ENCODE results near the gene GABBR1. TPM values are rescaled to one million over a fixed set of nuclear protein-coding genes. Genes with fewer than 3 reads are reported as not detected.

The GABBR1 gene
- total RNA-seq, 2 donors from 2014 or later = 101 to 139 TPM

GRCh38 chr6:29561606-29562181 lies 71.3 kb downstream of the GABBR1 start:
- no peak overlapping the region for H3K4me3 Mint-ChIP-seq
- peaks cover 7% of the 10 kb centered on the region for H3K4me1 Mint-ChIP-seq
- H3K27me3 Mint-ChIP-seq = peaks cover 68% of the 10 kb centered on the region
- DNase-seq = no peak
- H3K27ac Mint-ChIP-seq = no peak overlapping the region
- no peak for ATAC-seq
- H3K36me3 Mint-ChIP-seq (ENCODE audit: low read depth) = no peaks in the 10 kb centered on the region
- H3K9me3 ChIP-seq (ENCODE audit: control insufficient read depth, low read length, poor library complexity, severe bottlenecking) = no peaks in the 10 kb centered on the region

GRCh38 chr6:29561091-29561490 lies 71.9 kb downstream of the GABBR1 start:
- no peaks in the 10 kb centered on the region for H3K9me3 ChIP-seq (ENCODE audit: control insufficient read depth, low read length, poor library complexity, severe bottlenecking)
- DNase-seq (no peak), ATAC-seq (no peak)
- Mint-ChIP-seq H3K27me3 (peaks cover 70% of the 10 kb centered on the region), H3K27ac (no peak overlapping the region), H3K4me1 (peaks cover 7% of the 10 kb centered on the region), H3K4me3 (no peak overlapping the region), H3K36me3 (ENCODE audit: low read depth) (no peaks in the 10 kb centered on the region)

GRCh38 chr6:29559524-29560287 lies 73.3 kb downstream of the GABBR1 start, which contains the start of gene UBD:
Gene UBD (minus strand): TSS chr6:29559732. CDS start chr6:29559701, 31 bp downstream.
- no peak within 1 kb of the TSS for H3K4me3 Mint-ChIP-seq

GRCh38 chr6:29558439-29559079 lies 74.4 kb downstream of the GABBR1 start:
- H3K9me3 ChIP-seq (ENCODE audit: control insufficient read depth, low read length, poor library complexity, severe bottlenecking) = no peaks in the 10 kb centered on the region
- H3K27me3 Mint-ChIP-seq = peaks cover 83% of the 10 kb centered on the region
- H3K27ac Mint-ChIP-seq = no peak overlapping the region
- peaks cover 18% of the 10 kb centered on the region for H3K4me1 Mint-ChIP-seq
- H3K4me3 Mint-ChIP-seq = no peak overlapping the region
- DNase-seq (no peak), ATAC-seq (no peak)
- no peaks in the 10 kb centered on the region for H3K36me3 Mint-ChIP-seq (ENCODE audit: low read depth)

More at GRCh38 chr6:29559524-29560287, 73.3 kb downstream of the GABBR1 start, which contains the start of gene UBD:
- Mint-ChIP-seq H3K36me3 (ENCODE audit: low read depth) (no peaks in the 10 kb centered on the region), H3K27ac (no peak within 1 kb of the TSS), H3K27me3 (peaks cover 71% of the 10 kb centered on the region), H3K4me1 (peaks cover 9% of the 10 kb centered on the region)
- H3K9me3 ChIP-seq (ENCODE audit: control insufficient read depth, low read length, poor library complexity, severe bottlenecking) = no peaks in the 10 kb centered on the region
- DNase-seq (no peak), ATAC-seq (no peak)

GRCh38 chr6:29557320-29557719 lies 75.7 kb downstream of the GABBR1 start:
- Mint-ChIP-seq H3K27me3 (peaks cover 78% of the 10 kb centered on the region), H3K27ac (no peak overlapping the region), H3K36me3 (ENCODE audit: low read depth) (no peaks in the 10 kb centered on the region), H3K4me1 (peaks cover 21% of the 10 kb centered on the region), H3K4me3 (no peak overlapping the region)
- DNase-seq = no peak
- no peak for ATAC-seq
- H3K9me3 ChIP-seq (ENCODE audit: control insufficient read depth, low read length, poor library complexity, severe bottlenecking) = no peaks in the 10 kb centered on the region

- Mint-ChIP-seq H3K27me3 (peaks cover 71% of the 10 kb centered on the region), H3K4me1 (peaks cover 21% of the 10 kb centered on the region), H3K4me3 (no peak overlapping the region), H3K27ac (no peak overlapping the region), H3K36me3 (ENCODE audit: low read depth) (no peaks in the 10 kb centered on the region)
- H3K9me3 ChIP-seq (ENCODE audit: control insufficient read depth, low read length, poor library complexity, severe bottlenecking) = no peaks in the 10 kb centered on the region
- DNase-seq = no peak
- ATAC-seq = no peak
These were observed 78.2 kb downstream of the GABBR1 start for GRCh38 chr6:29554764-29555163.

GRCh38 chr6:29553268-29554057 lies 79.5 kb downstream of the GABBR1 start:
- Mint-ChIP-seq H3K27ac (no peak overlapping the region), H3K4me3 (peak overlapping the region; percentile 91), H3K36me3 (ENCODE audit: low read depth) (no peaks in the 10 kb centered on the region), H3K27me3 (peaks cover 71% of the 10 kb centered on the region), H3K4me1 (peaks cover 19% of the 10 kb centered on the region)
- ATAC-seq (peak; percentile 60), DNase-seq (no peak)
- H3K9me3 ChIP-seq (ENCODE audit: control insufficient read depth, low read length, poor library complexity, severe bottlenecking) = no peaks in the 10 kb centered on the region

- DNase-seq (no peak), ATAC-seq (peak; percentile 89)
- no peak overlapping the region for H3K27ac Mint-ChIP-seq
- no peaks in the 10 kb centered on the region for H3K9me3 ChIP-seq (ENCODE audit: control insufficient read depth, low read length, poor library complexity, severe bottlenecking)
- peak overlapping the region; percentile 91 for H3K4me3 Mint-ChIP-seq
- H3K4me1 Mint-ChIP-seq = peaks cover 19% of the 10 kb centered on the region
- no peaks in the 10 kb centered on the region for H3K36me3 Mint-ChIP-seq (ENCODE audit: low read depth)
- peaks cover 67% of the 10 kb centered on the region for H3K27me3 Mint-ChIP-seq
These were observed 80.4 kb downstream of the GABBR1 start for GRCh38 chr6:29552512-29553051.

GRCh38 chr6:29547573-29547972 lies 85.4 kb downstream of the GABBR1 start:
- DNase-seq = no peak
- no peaks in the 10 kb centered on the region for H3K9me3 ChIP-seq (ENCODE audit: control insufficient read depth, low read length, poor library complexity, severe bottlenecking)
- H3K4me3 Mint-ChIP-seq = no peak overlapping the region
- H3K36me3 Mint-ChIP-seq (ENCODE audit: low read depth) = no peaks in the 10 kb centered on the region
- H3K4me1 Mint-ChIP-seq = no peaks in the 10 kb centered on the region
- H3K27me3 Mint-ChIP-seq = peaks cover 43% of the 10 kb centered on the region
- ATAC-seq = no peak
- H3K27ac Mint-ChIP-seq = no peak overlapping the region

GRCh38 chr6:29537714-29538403 lies 95.1 kb downstream of the GABBR1 start:
- DNase-seq = no peak
- H3K9me3 ChIP-seq (ENCODE audit: control insufficient read depth, low read length, poor library complexity, severe bottlenecking) = no peaks in the 10 kb centered on the region
- H3K4me1 Mint-ChIP-seq = no peaks in the 10 kb centered on the region
- no peak overlapping the region for H3K4me3 Mint-ChIP-seq
- no peaks in the 10 kb centered on the region for H3K36me3 Mint-ChIP-seq (ENCODE audit: low read depth)
- H3K27ac Mint-ChIP-seq = no peak overlapping the region
- no peak for ATAC-seq
- peaks cover 35% of the 10 kb centered on the region for H3K27me3 Mint-ChIP-seq

- DNase-seq = no peak
- Mint-ChIP-seq H3K4me3 (no peak overlapping the region), H3K4me1 (no peaks in the 10 kb centered on the region), H3K36me3 (ENCODE audit: low read depth) (no peaks in the 10 kb centered on the region), H3K27ac (no peak overlapping the region), H3K27me3 (peaks cover 19% of the 10 kb centered on the region)
- H3K9me3 ChIP-seq (ENCODE audit: control insufficient read depth, low read length, poor library complexity, severe bottlenecking) = no peaks in the 10 kb centered on the region
- no peak for ATAC-seq
These were observed 100.5 kb downstream of the GABBR1 start for GRCh38 chr6:29532320-29532951.

GRCh38 chr6:29531668-29532067 lies 101.3 kb downstream of the GABBR1 start:
- peaks cover 24% of the 10 kb centered on the region for H3K27me3 Mint-ChIP-seq
- no peaks in the 10 kb centered on the region for H3K4me1 Mint-ChIP-seq
- H3K4me3 Mint-ChIP-seq = no peak overlapping the region
- no peak for ATAC-seq
- no peak overlapping the region for H3K27ac Mint-ChIP-seq
- no peaks in the 10 kb centered on the region for H3K9me3 ChIP-seq (ENCODE audit: control insufficient read depth, low read length, poor library complexity, severe bottlenecking)
- no peak for DNase-seq
- peaks cover 2% of the 10 kb centered on the region for H3K36me3 Mint-ChIP-seq (ENCODE audit: low read depth)

Measured in T-helper 17 cell (primary cell).